Measurements from ENCODE around the gene CYYR1.

DNA sequence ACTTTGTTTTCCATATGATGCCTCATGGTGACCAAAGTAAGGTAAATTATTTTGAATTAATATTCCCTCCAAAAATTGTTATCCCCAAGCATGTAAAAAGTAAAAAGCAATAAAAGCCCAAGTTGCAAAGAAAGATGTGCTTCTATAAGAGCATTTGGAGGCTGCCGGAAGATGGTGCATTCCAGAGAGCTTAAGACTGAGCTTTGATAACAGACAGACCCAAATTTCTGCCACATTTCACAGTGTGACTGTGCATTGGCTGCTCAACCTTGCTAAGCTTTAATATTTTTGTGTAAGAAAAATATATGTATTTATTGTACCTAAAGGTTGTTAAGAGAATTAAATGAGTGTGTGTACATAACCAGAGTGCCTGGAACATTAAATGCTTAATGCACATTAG lies 67.9 kb downstream of the CYYR1 start:
- TF ChIP-seq, protein P1, sequence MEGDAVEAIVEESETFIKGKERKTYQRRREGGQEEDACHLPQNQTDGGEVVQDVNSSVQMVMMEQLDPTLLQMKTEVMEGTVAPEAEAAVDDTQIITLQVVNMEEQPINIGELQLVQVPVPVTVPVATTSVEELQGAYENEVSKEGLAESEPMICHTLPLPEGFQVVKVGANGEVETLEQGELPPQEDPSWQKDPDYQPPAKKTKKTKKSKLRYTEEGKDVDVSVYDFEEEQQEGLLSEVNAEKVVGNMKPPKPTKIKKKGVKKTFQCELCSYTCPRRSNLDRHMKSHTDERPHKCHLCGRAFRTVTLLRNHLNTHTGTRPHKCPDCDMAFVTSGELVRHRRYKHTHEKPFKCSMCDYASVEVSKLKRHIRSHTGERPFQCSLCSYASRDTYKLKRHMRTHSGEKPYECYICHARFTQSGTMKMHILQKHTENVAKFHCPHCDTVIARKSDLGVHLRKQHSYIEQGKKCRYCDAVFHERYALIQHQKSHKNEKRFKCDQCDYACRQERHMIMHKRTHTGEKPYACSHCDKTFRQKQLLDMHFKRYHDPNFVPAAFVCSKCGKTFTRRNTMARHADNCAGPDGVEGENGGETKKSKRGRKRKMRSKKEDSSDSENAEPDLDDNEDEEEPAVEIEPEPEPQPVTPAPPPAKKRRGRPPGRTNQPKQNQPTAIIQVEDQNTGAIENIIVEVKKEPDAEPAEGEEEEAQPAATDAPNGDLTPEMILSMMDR (optimal IDR thresholded peaks at IDR 0.05 in 1 of 3, IDR thresholded peaks at IDR 0.05 in 1 of 3, conservative IDR thresholded peaks at IDR 0.05 in 1 of 3; ENCODE audit: extremely low read depth in 1 of 3, insufficient read depth in 2 of 3, low read length in 3 of 3), result no peak
- TF ChIP-seq EZH2 (IDR thresholded peaks at IDR 0.05; ENCODE audit: low read length), result no peak

Data from keratinocyte (primary cell).